Measurements from ENCODE around the gene NATD1. TPM values are rescaled to one million over a fixed set of nuclear protein-coding genes. Genes with fewer than 3 reads are reported as not detected.
A peak's percentile ranks its signal among the peaks of the same experiment; 100 is the strongest.

NATD1 gene
- total RNA-seq, 2 donors from 2014 or later, result 16.5 to 26.3 TPM

GRCh38 chr17:21211825-21212479 is 41.3 kb downstream of the NATD1 start:
- no peak for TF ChIP-seq POLR2AphosphoS5 (IDR thresholded peaks at IDR 0.05)
- no peak for TF ChIP-seq POLR2A (IDR thresholded peaks at IDR 0.05)
- TF ChIP-seq CTCF (IDR thresholded peaks at IDR 0.05), result no peak
- Histone ChIP-seq H3K4me1 (replicated peaks) (peaks cover 46% of the 10 kb centered on the region), H3K27ac (no peak overlapping the region), H3K9me3 (no peaks in the 10 kb centered on the region), H3K27me3 (replicated peaks; ENCODE audit: insufficient read depth) (no peaks in the 10 kb centered on the region), H3K4me3 (no peak overlapping the region), H3K36me3 (no peaks in the 10 kb centered on the region)
- 56% methylated on average over 9 of the region's 9 CpGs for WGBS
- no peak for DNase-seq (ENCODE audit: low spot score)
- intact Hi-C loops (cut with DNase I), result loop anchor here (2.0 to 5.0 kb wide), 2 partner anchors 65 to 85 kb away; partner anchors contain the start of gene DHRS7B

GRCh38 chr17:21210411-21211076 is 42.7 kb downstream of the NATD1 start:
- H3K27ac ChIP-seq, result peak overlapping the region; percentile 59 to 68
- no peaks in the 10 kb centered on the region for H3K9me3 ChIP-seq
- TF ChIP-seq POLR2A (IDR thresholded peaks at IDR 0.05), result no peak
- TF ChIP-seq POLR2AphosphoS5 (IDR thresholded peaks at IDR 0.05), result peak; percentile 14
- no peaks in the 10 kb centered on the region for H3K36me3 ChIP-seq
- 34% methylated on average over 15 of the region's 15 CpGs for WGBS
- DNase-seq (ENCODE audit: low spot score), result no peak
- H3K4me3 ChIP-seq, result no peak overlapping the region
- intact Hi-C loops (cut with DNase I), result loop anchor here (5.0 kb wide), 1 partner anchor 67 kb away; no protein-coding TSS in a partner anchor
- H3K27me3 ChIP-seq (replicated peaks; ENCODE audit: insufficient read depth), result no peaks in the 10 kb centered on the region
- peaks cover 46% of the 10 kb centered on the region for H3K4me1 ChIP-seq (replicated peaks)

GRCh38 chr17:21209511-21210175 is 43.6 kb downstream of the NATD1 start:
- Histone ChIP-seq H3K4me1 (replicated peaks) (peaks cover 41% of the 10 kb centered on the region), H3K27ac (peak overlapping the region; percentile 59 to 68), H3K4me3 (no peak overlapping the region), H3K9me3 (no peaks in the 10 kb centered on the region), H3K27me3 (replicated peaks; ENCODE audit: insufficient read depth) (no peaks in the 10 kb centered on the region), H3K36me3 (no peaks in the 10 kb centered on the region)
- peak; percentile 88 for DNase-seq (ENCODE audit: low spot score)
- intact Hi-C loops (cut with DNase I), result loop anchor here (5.0 kb wide), 1 partner anchor 68 kb away; no protein-coding TSS in a partner anchor
- TF ChIP-seq CTCF (IDR thresholded peaks at IDR 0.05) (no peak), POLR2A (IDR thresholded peaks at IDR 0.05) (peak; percentile 27), POLR2AphosphoS5 (IDR thresholded peaks at IDR 0.05) (peak; percentile 91)
- 25% methylated on average over 17 of the region's 17 CpGs for WGBS

GRCh38 chr17:21208352-21208751 is 44.9 kb downstream of the NATD1 start:
- TF ChIP-seq POLR2AphosphoS5 (IDR thresholded peaks at IDR 0.05) (peak; percentile 19), CTCF (IDR thresholded peaks at IDR 0.05) (no peak), POLR2A (IDR thresholded peaks at IDR 0.05) (no peak)
- H3K36me3 ChIP-seq, result no peaks in the 10 kb centered on the region
- WGBS, result 39% methylated on average over 7 of the region's 7 CpGs
- no peak overlapping the region for H3K4me3 ChIP-seq
- H3K4me1 ChIP-seq (replicated peaks), result peaks cover 41% of the 10 kb centered on the region
- intact Hi-C loops (cut with DNase I), result no loop called here
- H3K9me3 ChIP-seq, result no peaks in the 10 kb centered on the region
- peak; percentile 39 for DNase-seq (ENCODE audit: low spot score)
- H3K27ac ChIP-seq, result peak overlapping the region; percentile 59 to 68
- no peaks in the 10 kb centered on the region for H3K27me3 ChIP-seq (replicated peaks; ENCODE audit: insufficient read depth)

- H3K9me3 ChIP-seq, result no peaks in the 10 kb centered on the region
- H3K4me1 ChIP-seq (replicated peaks), result peaks cover 30% of the 10 kb centered on the region
- no peak for TF ChIP-seq POLR2AphosphoS5 (IDR thresholded peaks at IDR 0.05)
- TF ChIP-seq CTCF (IDR thresholded peaks at IDR 0.05), result no peak
- TF ChIP-seq POLR2A (IDR thresholded peaks at IDR 0.05), result no peak
- intact Hi-C loops (cut with DNase I), result no loop called here
- 70% methylated on average over 9 of the region's 9 CpGs for WGBS
- no peaks in the 10 kb centered on the region for H3K27me3 ChIP-seq (replicated peaks; ENCODE audit: insufficient read depth)
- DNase-seq (ENCODE audit: low spot score), result no peak
- H3K27ac ChIP-seq, result no peak overlapping the region
- no peak overlapping the region for H3K4me3 ChIP-seq
- H3K36me3 ChIP-seq, result no peaks in the 10 kb centered on the region
Observed at GRCh38 chr17:21204935-21205334, 48.3 kb downstream of the NATD1 start.
